A549 (cell line): ENCODE data around the gene CDR2.

ENCODE experiments used
- CEBPB ChIP-seq, 2 experiments: fragments of >200 bp in 1 of 2; sonication (Bioruptor Twin) in 1 of 2; formaldehyde crosslinking in 1 of 2; IDR thresholded peaks; 2 replicates each; pipeline ENCODE4 v1.6.1; 2012 to 2016
- CTCF ChIP-seq: fragments of >200 bp; sonication (Bioruptor Twin); formaldehyde crosslinking; IDR thresholded peaks from 3 replicates; pipeline ENCODE4 v1.5.1; 2016
- KDM1A ChIP-seq: fragments of 200-600 bp; sonication (generic); IDR thresholded peaks from 2 replicates; pipeline ENCODE4 v1.6.1; 2016; ENCODE audit warnings: low read depth, mild to moderate bottlenecking
- RAD21 ChIP-seq, 2 experiments: fragments of >200 bp in 1 of 2; sonication (Bioruptor Twin) in 1 of 2; formaldehyde crosslinking in 1 of 2; IDR thresholded peaks in 1 of 2; conservative IDR thresholded peaks in 1 of 2; 2 replicates in 1 of 2; 3 replicates in 1 of 2; pipeline ENCODE4 v1.6.1; 2012 to 2018; ENCODE audit warnings: inconsistent platforms in 1 of 2
- USF2 ChIP-seq: fragments of 450-650 bp; IDR thresholded peaks from 2 replicates; pipeline ENCODE4 v1.6.1; 2014; ENCODE audit warnings: antibody characterized with exemption

GRCh38 chr16:22397931-22398330 lies 23.5 kb upstream of the CDR2 start:
- TF ChIP-seq USF2, result no peak
- TF ChIP-seq KDM1A, result no peak
- TF ChIP-seq CTCF, result no peak
- TF ChIP-seq CEBPB (IDR thresholded peaks at IDR 0.05), result no peak
- TF ChIP-seq RAD21 (conservative IDR thresholded peaks at IDR 0.05 in 1 of 2, IDR thresholded peaks at IDR 0.05 in 1 of 2), result no peak
